T-helper 22 cell (primary cell): ENCODE data around the gene PLS1.
A peak's percentile ranks its signal among the peaks of the same experiment; 100 is the strongest.
"Not testable (repeated sequence)": the region's sequence is repeated elsewhere in the genome, so short reads cannot be mapped to it uniquely, and the experiment has no call there.

Experiments used
- DNase-seq: peaks from one replicate; pipeline ENCODE4 v3.0.0-alpha.2; 2020; ENCODE audit warnings: low read depth

PLS1 gene

GRCh38 chr3:142705198-142705597 lies 109.0 kb downstream of the PLS1 start:
- DNase-seq, result no peak

- DNase-seq, result no peak
Observed at GRCh38 chr3:142706321-142707127, 110.3 kb downstream of the PLS1 start.

- no peak for DNase-seq
Observed at GRCh38 chr3:142709207-142709606, 113.0 kb downstream of the PLS1 start.

- not testable (repeated sequence) for DNase-seq
Observed at GRCh38 chr3:142714882-142715281, 118.7 kb downstream of the PLS1 start.

- no peak for DNase-seq
Observed at GRCh38 chr3:142716102-142716501, 119.9 kb downstream of the PLS1 start.

GRCh38 chr3:142723665-142723967 lies 127.4 kb downstream of the PLS1 start:
- no peak for DNase-seq

- DNase-seq, result peak; percentile 70
Observed at GRCh38 chr3:142723968-142724681, 127.9 kb downstream of the PLS1 start, which contains the start of gene TRPC1. Gene TRPC1 (plus strand): TSS chr3:142724034. CDS start chr3:142724560, 526 bp downstream.

GRCh38 chr3:142724682-142725356 lies 128.6 kb downstream of the PLS1 start:
- DNase-seq, result peak; percentile 1

- DNase-seq, result no peak
Observed at GRCh38 chr3:142725357-142725739, 129.2 kb downstream of the PLS1 start.

- DNase-seq, result no peak
Observed at GRCh38 chr3:142726017-142726416, 129.8 kb downstream of the PLS1 start.

GRCh38 chr3:142732066-142732465 lies 135.9 kb downstream of the PLS1 start:
- no peak for DNase-seq

GRCh38 chr3:142734834-142735233 lies 138.6 kb downstream of the PLS1 start:
- no peak for DNase-seq

GRCh38 chr3:142735462-142735861 lies 139.3 kb downstream of the PLS1 start:
- no peak for DNase-seq

- DNase-seq, result no peak
Observed at GRCh38 chr3:142738396-142738795, 142.2 kb downstream of the PLS1 start.

- no peak for DNase-seq
Observed at GRCh38 chr3:142746646-142747045, 150.5 kb downstream of the PLS1 start.

- DNase-seq, result not testable (repeated sequence)
Observed at GRCh38 chr3:142750531-142750930, 154.3 kb downstream of the PLS1 start.

- not testable (repeated sequence) for DNase-seq
Observed at GRCh38 chr3:142752605-142753004, 156.4 kb downstream of the PLS1 start.

- DNase-seq, result no peak
Observed at GRCh38 chr3:142754494-142754893, 158.3 kb downstream of the PLS1 start.
